Stomach (tissue), 4 donors: ENCODE results near the gene ADCY4.

Source experiments
- POLR2A ChIP-seq, 4 donors: fragments of 450-650 bp; IDR thresholded peaks; one replicate each; pipeline ENCODE4 v1.6.1; 2016; ENCODE audit warnings: antibody characterized with exemption in 4 of 4, control low read depth in 2 of 4, mild to moderate bottlenecking in 1 of 4, moderate library complexity in 1 of 4
- POLR2AphosphoS5 ChIP-seq, 3 donors: sonication (generic); formaldehyde crosslinking; IDR thresholded peaks; one replicate each; pipeline ENCODE4 v1.6.1; 2016; ENCODE audit warnings: antibody characterized with exemption in 3 of 3

DNA sequence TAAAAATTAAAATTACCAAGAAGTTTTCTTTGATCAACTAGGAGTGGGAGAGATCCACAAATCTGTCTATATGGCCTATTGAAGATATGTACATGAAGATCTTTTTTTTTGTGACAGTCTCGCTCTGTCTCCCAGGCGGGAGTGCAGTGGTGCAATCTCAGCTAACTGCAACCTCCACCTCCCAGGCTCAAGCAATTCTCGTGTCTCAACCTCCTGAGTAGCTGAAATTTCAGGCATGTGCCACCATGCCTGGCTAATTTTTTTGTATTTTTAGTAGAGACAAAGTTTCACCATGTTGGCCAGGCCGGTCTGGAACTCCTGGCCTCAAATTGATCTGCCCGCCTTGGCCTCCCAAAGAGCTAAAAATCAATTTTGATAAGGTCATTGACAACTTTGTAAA lies 28.5 kb upstream of the ADCY4 start:
- no peak for TF ChIP-seq POLR2A (IDR thresholded peaks at IDR 0.05)
- no peak for TF ChIP-seq POLR2AphosphoS5 (IDR thresholded peaks at IDR 0.05)
